HG03159 (cell line): ENCODE results near the gene GNGT1.
"Not testable (repeated sequence)": the region's sequence is repeated elsewhere in the genome, so short reads cannot be mapped to it uniquely, and the experiment has no call there.

Experiments
- ATAC-seq: cut with Tn5 transposase; IDR thresholded peaks from one replicate; pipeline ENCODE4 v1.9.1; 2021; ENCODE audit warnings: mild to moderate bottlenecking, moderate library complexity; ENCODE audit not compliant: unreplicated experiment

GNGT1 gene

GRCh38 chr7:93902777-93903423 lies 3.5 kb upstream of the GNGT1 start:
- ATAC-seq, result no peak

GRCh38 chr7:93910076-93910994 lies 4.0 kb downstream of the GNGT1 start:
- ATAC-seq, result no peak

- ATAC-seq, result not testable (repeated sequence)
Observed at GRCh38 chr7:93911242-93911641, 4.9 kb downstream of the GNGT1 start.

- ATAC-seq, result peak; percentile 60
Observed at GRCh38 chr7:93911661-93912060, 5.3 kb downstream of the GNGT1 start.

- no peak for ATAC-seq
Observed at GRCh38 chr7:93913197-93913596, 6.8 kb downstream of the GNGT1 start.

DNA sequence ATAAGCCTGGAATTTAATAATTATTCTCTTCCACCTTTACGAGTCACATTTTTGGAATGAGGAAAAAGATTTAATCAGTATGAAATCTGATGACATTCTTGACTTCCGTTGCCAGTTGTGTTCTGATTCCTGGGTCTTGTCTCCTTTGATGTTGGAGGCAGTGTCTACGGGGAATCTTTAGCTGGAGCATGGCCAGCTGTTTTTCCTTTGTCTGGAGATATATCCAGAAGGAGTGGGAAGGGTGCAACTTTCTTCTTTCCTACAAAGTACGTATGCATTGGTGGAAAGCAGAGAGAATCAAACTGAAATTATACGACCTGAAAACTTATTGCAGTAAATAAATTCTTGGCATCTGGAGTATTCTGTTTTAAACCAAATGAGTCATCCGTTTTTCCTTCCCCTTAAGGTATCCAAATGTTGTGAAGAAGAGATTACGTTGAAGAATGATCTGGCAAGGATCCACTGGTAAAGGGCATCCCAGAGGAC lies 8.3 kb downstream of the GNGT1 start:
- ATAC-seq, result no peak

GRCh38 chr7:93915206-93915842 lies 9.0 kb downstream of the GNGT1 start:
- ATAC-seq, result not testable (repeated sequence)

DNA sequence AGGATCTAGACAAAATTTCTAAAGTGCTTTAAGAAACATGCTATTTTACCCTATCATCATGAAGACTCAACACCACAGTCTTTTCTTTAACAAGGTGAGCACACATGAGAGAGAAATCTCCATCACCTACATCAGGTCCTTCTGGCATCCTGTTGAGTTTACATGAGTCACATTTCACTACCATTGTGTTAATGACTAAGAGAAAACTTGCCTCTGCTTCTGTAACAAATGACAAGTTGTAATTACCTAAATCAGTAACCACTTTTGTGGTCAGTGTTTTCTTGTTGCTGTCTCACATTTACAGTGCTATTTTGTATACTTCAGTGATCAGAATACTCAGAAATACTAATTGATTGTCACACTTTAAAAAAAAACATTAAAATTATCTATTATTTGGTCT lies 9.5 kb downstream of the GNGT1 start:
- peak; percentile 64 for ATAC-seq

- ATAC-seq, result not testable (repeated sequence)
Observed at GRCh38 chr7:93916315-93916714, 9.9 kb downstream of the GNGT1 start.

DNA sequence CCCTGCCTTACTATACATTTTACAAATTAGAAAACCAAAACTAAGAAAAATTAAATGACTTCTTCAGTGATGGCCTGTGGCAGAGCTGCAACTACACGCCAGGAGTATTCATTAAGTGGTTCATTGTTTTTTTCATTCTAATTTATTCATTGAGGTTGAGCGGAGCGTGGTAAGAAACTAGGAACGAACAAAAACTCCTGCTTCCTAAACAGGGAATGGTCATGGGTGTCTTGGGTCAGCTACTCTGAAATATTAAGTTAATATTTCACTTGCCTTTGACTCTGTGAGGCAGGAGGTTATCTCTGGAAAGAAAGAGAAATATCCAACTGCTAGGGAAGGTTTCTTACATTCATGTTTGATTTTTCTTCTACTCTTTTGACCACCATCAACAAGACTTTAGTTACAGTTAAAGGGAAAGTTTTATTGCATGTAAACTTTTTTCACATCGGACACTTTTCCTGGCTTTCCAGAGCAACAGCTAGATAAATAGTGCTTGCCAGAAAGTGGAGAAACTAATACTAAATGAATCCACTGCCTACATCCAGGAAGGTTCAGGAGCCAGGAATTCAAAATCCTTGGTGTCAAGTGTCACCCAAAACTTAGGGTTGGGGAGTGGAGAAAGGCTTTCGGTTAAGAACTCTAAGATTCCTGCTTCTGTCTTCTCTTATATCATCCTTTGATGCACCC lies 14.3 kb downstream of the GNGT1 start:
- no peak for ATAC-seq

DNA sequence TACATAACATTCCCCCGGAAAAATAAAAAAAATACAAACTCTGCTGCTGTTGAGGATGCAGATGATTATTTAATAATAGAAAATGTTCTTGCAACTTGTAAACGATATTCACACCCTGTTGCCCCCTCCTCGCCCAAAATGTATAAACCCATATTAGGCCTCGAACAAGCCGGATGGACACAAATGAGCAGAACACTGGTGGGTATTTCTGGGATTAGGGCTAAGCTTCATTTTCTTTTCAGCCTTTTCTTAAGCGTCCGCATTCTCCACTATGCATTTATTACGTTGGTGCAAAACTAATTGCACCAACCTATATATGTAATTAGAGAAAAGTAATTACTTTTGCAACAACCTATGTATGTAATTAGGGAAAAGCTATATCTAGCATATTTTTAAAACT lies 14.8 kb downstream of the GNGT1 start:
- no peak for ATAC-seq

GRCh38 chr7:93921607-93922566 lies 15.5 kb downstream of the GNGT1 start, which contains the start of gene GNG11:
Gene GNG11, plus strand, starts transcription at chr7:93921735. Its CDS starts 403 bp downstream, at chr7:93922138.
- peak; percentile 85 for ATAC-seq

DNA sequence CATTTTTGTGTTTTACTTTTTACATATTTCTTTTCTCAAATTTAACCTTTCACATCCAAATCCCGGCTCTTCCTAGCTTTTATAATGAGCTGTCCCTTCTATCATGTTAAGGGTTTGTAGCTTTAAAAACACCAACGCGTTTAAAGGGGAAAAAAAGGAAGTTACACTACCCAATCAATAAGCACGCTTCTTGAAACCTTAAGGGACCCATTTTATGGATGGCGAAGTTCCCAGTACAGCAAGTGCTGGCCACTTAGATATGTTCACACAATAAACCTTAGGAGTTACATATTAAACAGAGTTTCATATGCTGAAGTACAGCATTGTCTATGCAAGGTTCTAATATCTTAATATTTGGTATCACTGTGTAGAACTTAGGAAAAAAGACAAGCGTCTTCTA lies 16.9 kb downstream of the GNGT1 start:
- ATAC-seq, result no peak

- ATAC-seq, result no peak
Observed at GRCh38 chr7:93923942-93924341, 17.6 kb downstream of the GNGT1 start.

- ATAC-seq, result no peak
Observed at GRCh38 chr7:93926800-93927199, 20.4 kb downstream of the GNGT1 start.

- ATAC-seq, result no peak
Observed at GRCh38 chr7:93927585-93927984, 21.2 kb downstream of the GNGT1 start.

DNA sequence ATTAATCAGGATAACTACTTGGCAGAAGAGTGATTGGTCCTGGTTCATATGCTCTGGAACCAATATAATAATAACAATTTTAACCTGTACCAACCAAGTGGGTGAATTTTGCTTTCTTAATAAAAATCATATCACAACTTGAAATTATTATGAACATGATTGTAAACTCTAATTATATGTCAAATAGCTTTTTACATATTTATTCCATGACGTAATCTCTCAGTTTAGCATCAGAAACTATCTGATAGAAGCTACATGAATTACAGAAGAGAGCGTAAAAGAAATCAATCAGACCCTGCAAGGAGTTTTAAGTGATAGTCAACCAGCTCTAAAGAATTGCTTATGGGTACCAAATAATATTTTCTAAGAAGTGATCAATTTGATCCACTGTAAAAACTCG lies 25.3 kb downstream of the GNGT1 start:
- no peak for ATAC-seq

- ATAC-seq, result no peak
Observed at GRCh38 chr7:93933156-93933555, 26.8 kb downstream of the GNGT1 start.

DNA sequence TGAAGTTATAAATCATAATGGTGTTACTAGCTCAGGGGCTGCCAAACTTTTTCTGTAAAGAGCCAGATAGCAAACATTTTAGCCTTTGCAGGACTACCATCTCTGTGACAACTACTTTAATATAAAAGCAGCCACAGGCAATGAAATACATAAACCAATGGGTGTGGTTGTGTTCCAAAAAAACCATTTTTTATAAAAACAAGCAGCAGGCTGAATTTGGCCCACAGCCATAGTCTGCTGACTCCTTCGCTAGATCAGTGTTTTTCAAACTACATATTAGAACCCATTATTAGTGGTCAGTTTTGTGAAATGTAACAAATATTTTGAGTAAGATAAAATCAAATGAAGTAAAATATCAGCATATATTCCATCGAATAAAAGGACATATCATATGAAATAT lies 28.7 kb downstream of the GNGT1 start:
- no peak for ATAC-seq

- no peak for ATAC-seq
Observed at GRCh38 chr7:93937818-93938217, 31.5 kb downstream of the GNGT1 start.
